ENCODE results near the gene AGBL4. TPM values are rescaled to one million over a fixed set of nuclear protein-coding genes. Genes with fewer than 3 reads are reported as not detected.

AGBL4 gene
- total RNA-seq, 4 donors from 2014 or later, result 0.19 to 1.0 (median 1.0) TPM; not detected in 1

- no peaks in the 10 kb centered on the region for H3K36me3 ChIP-seq
- H3K9me3 ChIP-seq, result peaks cover 20% of the 10 kb centered on the region
- no peak overlapping the region for H3K27ac ChIP-seq
- no peak overlapping the region for H3K4me3 ChIP-seq
- TF ChIP-seq CTCF (IDR thresholded peaks at IDR 0.05) (no peak), POLR2AphosphoS5 (IDR thresholded peaks at IDR 0.05) (no peak), POLR2A (IDR thresholded peaks at IDR 0.05) (no peak), EP300 (IDR thresholded peaks at IDR 0.05) (no peak)
- no peaks in the 10 kb centered on the region for H3K4me1 ChIP-seq
- 82% methylated on average over 3 of the region's 3 CpGs for WGBS
- DNase-seq (ENCODE audit: low spot score in 2 of 2), result no peak
- H3K27me3 ChIP-seq, result no peaks in the 10 kb centered on the region
Observed at GRCh38 chr1:49576327-49576901, 447.3 kb downstream of the AGBL4 start.

- no peak overlapping the region for H3K27ac ChIP-seq
- H3K9me3 ChIP-seq, result peaks cover 3% of the 10 kb centered on the region
- TF ChIP-seq CTCF (IDR thresholded peaks at IDR 0.05), result no peak
- TF ChIP-seq POLR2A (IDR thresholded peaks at IDR 0.05), result no peak
- no peak for TF ChIP-seq EP300 (IDR thresholded peaks at IDR 0.05)
- TF ChIP-seq POLR2AphosphoS5 (IDR thresholded peaks at IDR 0.05), result no peak
- DNase-seq (ENCODE audit: low spot score in 2 of 2), result no peak
- H3K36me3 ChIP-seq, result no peaks in the 10 kb centered on the region
- H3K4me1 ChIP-seq, result no peaks in the 10 kb centered on the region
- no peak overlapping the region for H3K4me3 ChIP-seq
- H3K27me3 ChIP-seq, result no peaks in the 10 kb centered on the region
- 90% methylated on average over 12 of the region's 30 CpGs for WGBS
Observed at GRCh38 chr1:49556676-49557234, 467.0 kb downstream of the AGBL4 start.

GRCh38 chr1:49552101-49552500, 471.7 kb downstream of the AGBL4 start:
- no peak overlapping the region for H3K4me3 ChIP-seq
- peaks cover 5% of the 10 kb centered on the region for H3K9me3 ChIP-seq
- no peak for DNase-seq (ENCODE audit: low spot score in 2 of 2)
- no peaks in the 10 kb centered on the region for H3K4me1 ChIP-seq
- H3K36me3 ChIP-seq, result no peaks in the 10 kb centered on the region
- no peak overlapping the region for H3K27ac ChIP-seq
- no peaks in the 10 kb centered on the region for H3K27me3 ChIP-seq
- TF ChIP-seq CTCF (IDR thresholded peaks at IDR 0.05) (no peak), POLR2A (IDR thresholded peaks at IDR 0.05) (no peak), POLR2AphosphoS5 (IDR thresholded peaks at IDR 0.05) (no peak), EP300 (IDR thresholded peaks at IDR 0.05) (no peak)
- WGBS, result 96% methylated on average over 5 of the region's 5 CpGs

- H3K9me3 ChIP-seq, result peaks cover 5% of the 10 kb centered on the region
- TF ChIP-seq EP300 (IDR thresholded peaks at IDR 0.05) (no peak), POLR2AphosphoS5 (IDR thresholded peaks at IDR 0.05) (no peak), POLR2A (IDR thresholded peaks at IDR 0.05) (no peak), CTCF (IDR thresholded peaks at IDR 0.05) (no peak)
- 81% methylated on average over 3 of the region's 3 CpGs for WGBS
Observed at GRCh38 chr1:49544615-49545014, 479.1 kb downstream of the AGBL4 start.

GRCh38 chr1:49541096-49541752, 482.5 kb downstream of the AGBL4 start:
- Histone ChIP-seq H3K4me1 (no peaks in the 10 kb centered on the region), H3K9me3 (peaks cover 5% of the 10 kb centered on the region), H3K4me3 (no peak overlapping the region), H3K36me3 (no peaks in the 10 kb centered on the region), H3K27ac (no peak overlapping the region), H3K27me3 (no peaks in the 10 kb centered on the region)
- no peak for DNase-seq (ENCODE audit: low spot score in 2 of 2)
- no peak for TF ChIP-seq POLR2A (IDR thresholded peaks at IDR 0.05)
- no peak for TF ChIP-seq CTCF (IDR thresholded peaks at IDR 0.05)
- TF ChIP-seq EP300 (IDR thresholded peaks at IDR 0.05), result no peak
- no peak for TF ChIP-seq POLR2AphosphoS5 (IDR thresholded peaks at IDR 0.05)
- WGBS, result 94% methylated on average over 11 of the region's 24 CpGs

More at GRCh38 chr1:49544615-49545014, 479.1 kb downstream of the AGBL4 start:
- Histone ChIP-seq H3K4me1 (no peaks in the 10 kb centered on the region), H3K27ac (no peak overlapping the region), H3K27me3 (no peaks in the 10 kb centered on the region), H3K4me3 (no peak overlapping the region), H3K36me3 (no peaks in the 10 kb centered on the region)
- no peak for DNase-seq (ENCODE audit: low spot score in 2 of 2)
